GM19372 (cell line): ENCODE results near the gene OR2AK2.

Source experiments
- ATAC-seq: cut with Tn5 transposase; IDR thresholded peaks from one replicate; pipeline ENCODE4 v1.9.1; 2021; ENCODE audit warnings: mild to moderate bottlenecking, low read depth, moderate library complexity; ENCODE audit not compliant: unreplicated experiment

OR2AK2 gene

GRCh38 chr1:248015803-248016202 is 50.8 kb downstream of the OR2AK2 start:
- ATAC-seq, result no peak
